ENCODE data around the gene DDA1.
A peak's percentile ranks its signal among the peaks of the same experiment; 100 is the strongest.

The DDA1 gene

DNA sequence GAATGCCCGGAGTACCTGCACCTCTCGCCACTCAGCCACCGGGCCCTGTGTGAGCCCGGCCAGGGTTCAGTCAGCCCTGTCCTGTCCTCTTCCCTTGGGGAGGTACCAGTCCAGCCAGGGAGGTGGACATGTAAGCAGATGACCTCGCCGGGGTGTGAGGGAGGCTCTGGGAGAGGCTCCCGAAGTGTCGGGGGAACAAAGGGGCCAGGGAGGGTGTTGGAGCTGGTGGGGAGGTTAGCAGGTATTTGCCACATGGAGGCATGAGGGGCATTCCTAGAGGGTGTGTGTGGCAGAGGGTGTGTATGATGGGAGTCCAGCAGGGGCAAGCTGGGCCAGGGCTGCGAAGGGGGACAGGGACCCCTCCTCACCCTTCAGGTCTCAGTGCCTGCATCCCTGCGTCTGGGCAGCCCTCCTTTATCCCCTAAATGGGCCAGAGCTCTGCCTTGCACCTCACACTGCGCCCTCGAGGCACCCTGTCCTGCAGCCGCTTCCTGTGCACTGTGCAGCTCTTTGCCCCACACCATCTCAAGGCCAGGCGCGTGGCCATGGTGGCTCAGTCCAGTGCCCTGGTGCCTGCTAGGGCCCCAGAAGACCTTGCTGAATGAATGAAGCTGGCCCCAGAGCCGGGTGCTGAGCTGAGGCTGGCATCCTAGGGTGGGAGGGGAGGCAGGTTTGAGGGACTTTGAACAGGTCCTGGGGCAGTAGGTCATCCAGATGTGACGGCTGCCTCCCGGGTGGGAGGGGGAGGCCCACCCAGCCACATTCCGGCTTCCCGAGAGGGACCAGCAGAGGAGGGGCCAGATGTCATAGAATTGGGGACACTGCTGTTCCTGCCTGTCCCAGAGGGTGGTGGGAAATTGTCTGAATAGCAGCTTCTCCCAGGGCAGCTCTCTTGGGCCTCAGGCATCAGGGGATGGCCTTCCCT lies 3.1 kb downstream of the DDA1 start:
- DNase-seq, result no peak

- no peak for DNase-seq
Observed at GRCh38 chr19:17314007-17314593, 4.7 kb downstream of the DDA1 start.

- DNase-seq, result no peak
Observed at GRCh38 chr19:17318966-17319365, 9.6 kb downstream of the DDA1 start.

DNA sequence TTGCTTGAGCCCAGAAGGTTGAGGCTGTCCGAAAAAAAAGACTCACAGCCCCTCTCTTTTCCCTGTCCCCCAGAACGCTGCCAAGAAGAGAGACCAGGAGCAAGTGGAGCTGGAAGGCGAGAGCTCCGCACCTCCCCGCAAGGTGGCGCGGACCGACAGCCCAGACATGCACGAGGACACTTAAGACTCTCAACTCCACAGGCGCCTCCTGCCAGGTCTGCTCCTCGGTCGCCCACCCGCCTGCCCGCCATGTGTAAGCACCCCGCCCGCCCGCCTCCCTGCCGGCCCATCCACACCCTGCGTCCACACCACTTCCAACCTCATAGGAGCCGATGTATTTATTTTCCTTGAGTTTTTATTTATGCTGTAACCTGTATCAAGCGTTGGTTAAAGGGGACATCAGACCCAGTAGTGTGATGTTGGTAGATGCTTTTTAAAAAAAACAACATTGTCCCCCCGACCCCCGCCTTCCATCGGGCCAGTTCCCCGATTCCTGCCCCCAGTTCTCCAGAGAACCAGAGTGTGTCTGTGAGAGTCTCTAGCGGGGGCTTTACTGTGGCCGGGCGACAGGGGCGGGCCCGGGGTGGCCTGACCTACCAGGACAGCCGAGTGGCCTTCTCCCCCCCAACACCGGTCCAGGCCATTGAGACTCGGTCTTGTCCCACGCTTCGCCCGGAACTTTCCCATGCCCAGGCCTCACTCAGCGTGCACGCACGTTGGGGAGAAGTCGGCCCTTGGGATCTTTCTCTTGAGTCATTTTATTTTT lies 10.3 kb downstream of the DDA1 start:
- DNase-seq, result no peak

DNA sequence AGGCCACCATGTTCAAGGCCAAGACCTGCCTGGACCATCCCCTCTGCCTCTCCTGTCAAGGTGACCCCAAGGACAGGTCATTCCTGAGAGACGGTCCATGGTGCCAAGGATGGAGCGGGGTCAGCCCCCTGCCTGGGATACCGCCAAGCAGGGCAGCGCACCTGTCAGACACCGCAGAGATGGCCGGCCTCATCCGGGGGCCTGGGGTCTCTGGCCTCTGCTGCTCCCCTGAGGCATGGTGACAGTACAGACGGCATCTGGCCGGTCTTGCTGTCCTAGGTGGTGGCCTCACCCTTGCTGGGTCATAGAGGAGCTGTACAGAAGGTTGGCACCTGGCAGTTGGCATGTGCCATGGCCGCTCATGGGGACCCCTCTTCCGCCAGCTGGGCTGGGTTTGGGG lies 11.1 kb downstream of the DDA1 start:
- no peak for DNase-seq

DNA sequence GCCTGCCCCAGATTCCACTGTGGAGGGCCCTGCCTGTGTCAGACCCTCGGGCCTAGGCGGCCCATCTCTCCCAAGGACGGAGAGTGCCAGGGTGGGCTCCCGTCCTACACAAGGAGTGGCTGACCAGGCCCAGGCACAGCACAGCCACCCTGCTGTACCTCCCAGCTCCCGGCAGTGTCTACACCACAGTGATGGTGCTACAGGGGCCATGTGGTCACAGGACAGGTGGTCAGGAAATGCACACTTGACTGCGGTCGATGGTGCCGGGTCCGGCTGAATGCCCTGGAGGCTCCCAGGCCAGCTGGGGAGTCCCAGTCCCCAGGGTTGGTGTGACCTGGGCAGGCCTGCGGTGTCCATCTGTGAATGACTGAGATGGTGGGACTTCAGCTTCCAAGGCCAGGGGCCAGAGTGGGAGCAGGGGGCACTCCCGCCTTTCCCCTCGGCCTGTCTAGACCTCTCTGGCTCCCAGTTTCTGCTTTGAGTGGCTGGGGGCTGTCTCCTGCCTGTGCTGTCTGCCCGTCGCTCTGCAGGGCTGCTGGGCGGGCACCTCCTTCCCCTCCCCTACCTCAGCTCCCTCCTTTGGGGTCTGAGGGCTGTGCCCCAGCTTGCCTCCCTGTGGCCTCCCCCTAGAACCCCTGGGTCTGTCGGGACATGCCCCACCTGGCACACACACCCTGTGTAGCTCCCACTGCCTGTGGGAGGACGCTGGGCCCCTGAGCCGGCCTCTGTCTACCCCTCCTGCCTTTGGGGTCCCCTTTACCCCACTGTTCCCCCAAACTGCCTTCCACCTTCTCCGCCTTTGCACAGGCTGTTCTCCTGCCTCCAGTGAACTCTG lies 12.5 kb downstream of the DDA1 start:
- DNase-seq, result no peak

DNA sequence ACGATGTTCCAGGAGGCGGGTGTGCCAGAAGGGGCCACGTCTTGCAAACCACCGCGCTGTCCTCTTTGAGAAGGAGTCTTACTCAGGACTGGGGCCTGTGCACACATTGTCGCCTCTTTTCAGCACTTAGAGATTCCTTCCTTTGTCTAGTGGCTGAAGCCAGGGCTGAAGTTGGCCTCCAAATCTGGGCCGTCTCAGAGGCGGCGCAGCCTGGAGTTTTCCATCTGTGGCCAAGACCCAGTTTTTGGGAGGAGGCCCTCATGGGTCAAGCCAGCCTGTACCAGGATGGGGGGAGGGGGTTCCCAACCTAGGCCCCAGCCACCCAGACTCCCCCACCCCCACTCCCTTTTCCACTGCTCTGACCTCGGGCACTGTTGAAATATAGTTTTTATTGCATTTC lies 13.5 kb downstream of the DDA1 start:
- DNase-seq, result no peak

- DNase-seq, result no peak
Observed at GRCh38 chr19:17323300-17323963, 14.1 kb downstream of the DDA1 start.

DNA sequence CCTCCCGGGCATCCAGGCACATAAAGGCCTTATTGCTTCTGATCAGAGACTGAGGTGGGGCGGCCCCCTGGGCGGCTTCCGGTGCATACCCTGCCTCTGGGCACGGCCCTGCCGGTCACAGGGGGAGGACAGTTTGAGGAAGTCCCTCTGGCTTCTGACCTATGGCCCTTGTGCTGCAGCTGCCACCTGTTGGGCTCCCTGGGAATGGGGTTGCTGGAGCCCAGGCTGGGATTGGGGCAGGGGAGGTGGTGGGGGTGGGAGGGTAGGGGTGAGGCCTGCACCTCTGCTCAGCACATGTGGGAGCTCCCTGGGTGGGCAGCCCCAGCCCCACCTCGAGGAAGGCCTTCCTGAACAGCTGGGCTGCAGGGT lies 14.6 kb downstream of the DDA1 start:
- no peak for DNase-seq

- no peak for DNase-seq
Observed at GRCh38 chr19:17324357-17325114, 15.2 kb downstream of the DDA1 start.

DNA sequence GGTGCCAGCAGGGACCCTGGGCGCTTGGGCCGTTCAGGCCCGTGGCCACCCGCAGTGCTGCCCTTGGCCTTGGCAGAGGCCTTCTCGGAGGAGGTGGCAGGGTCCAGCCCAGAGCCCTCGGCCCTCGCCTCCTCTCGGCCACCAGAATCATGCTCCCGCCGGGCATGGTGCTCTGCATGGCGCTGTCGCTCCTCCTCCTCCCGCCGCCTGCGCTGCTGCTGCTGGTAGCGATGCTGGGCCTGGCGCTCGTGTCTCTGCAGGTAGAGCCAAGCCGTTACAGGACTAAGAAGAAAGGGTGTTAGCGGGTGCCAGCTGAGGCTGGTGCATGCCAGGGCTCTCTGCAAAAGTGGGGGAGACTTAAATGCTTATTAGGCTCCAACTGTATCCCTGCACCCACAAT lies 15.8 kb downstream of the DDA1 start:
- no peak for DNase-seq

- no peak for DNase-seq
Observed at GRCh38 chr19:17325881-17326594, 16.7 kb downstream of the DDA1 start.

GRCh38 chr19:17326595-17326966 lies 17.2 kb downstream of the DDA1 start:
- no peak for DNase-seq

DNA sequence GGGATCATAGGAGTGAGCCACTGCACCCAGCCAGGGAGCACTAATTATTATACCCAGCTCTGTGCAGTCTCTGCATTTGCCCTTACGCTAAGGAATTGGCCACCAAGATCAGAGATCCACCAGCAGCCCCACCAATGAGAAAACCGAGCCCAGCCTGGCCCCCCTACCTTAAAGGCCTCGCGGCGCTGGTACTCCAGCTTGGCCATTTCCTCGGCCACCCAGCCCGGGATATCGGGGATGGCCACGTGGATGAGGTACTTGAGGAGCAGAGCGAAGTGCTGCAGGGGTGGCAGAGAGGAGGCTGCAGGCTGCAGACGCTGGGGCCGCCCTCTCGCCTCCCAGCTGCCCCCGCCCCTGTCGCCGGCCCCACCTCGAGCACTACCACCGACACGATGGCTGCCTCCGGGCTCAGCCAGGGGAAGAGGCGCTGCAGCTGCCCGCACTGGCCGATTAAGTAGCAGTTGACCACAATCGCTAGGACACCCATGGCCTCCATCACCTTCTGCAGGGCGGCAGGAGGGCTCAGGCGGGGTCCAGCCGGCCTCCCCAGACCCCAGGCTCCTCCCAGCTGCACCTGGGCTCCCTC lies 17.8 kb downstream of the DDA1 start:
- DNase-seq, result no peak

GRCh38 chr19:17327654-17328516 lies 18.5 kb downstream of the DDA1 start:
- DNase-seq, result peak; percentile 44

DNA sequence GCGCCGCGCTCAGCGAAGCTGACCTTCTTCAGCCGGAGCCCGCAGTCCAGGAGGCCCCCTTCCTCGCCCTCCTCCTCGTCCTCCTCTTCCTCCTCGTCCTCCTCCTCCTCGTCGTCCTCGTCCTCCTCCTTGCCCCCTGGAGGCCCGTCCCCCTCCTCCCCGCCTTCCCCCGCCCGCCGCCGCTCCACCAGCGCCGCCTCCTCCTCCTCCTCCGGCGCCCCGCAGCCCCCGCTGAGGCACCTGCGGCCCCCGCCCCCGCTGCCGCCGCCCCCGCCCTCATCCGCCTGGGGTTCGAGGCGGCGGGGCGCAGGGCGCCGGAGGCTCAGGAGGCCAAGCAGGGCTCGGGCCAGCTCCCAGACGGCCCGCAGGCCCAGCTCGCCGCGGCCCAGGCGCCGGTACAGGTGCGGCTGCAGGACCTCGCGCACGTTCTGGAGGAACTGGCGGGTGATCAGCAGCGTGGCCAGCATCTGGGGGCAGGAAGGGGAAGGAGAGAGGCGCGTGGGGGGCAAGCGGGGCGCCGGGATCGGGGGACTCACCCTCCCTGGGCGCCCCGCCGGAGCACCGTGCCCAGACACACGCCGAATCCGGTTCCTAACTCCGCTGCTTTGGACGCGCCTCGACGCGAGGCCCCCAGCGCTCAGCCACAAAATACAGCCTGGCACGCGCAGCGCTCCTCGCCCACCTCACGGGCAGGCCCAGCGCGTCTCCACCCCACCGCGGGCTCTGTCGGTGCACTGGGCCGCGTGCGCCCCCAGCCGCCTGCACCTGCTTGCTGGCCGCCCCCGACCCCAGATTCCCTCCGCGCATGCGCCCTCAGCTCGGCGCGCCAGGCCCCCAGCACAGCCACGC lies 19.4 kb downstream of the DDA1 start:
- DNase-seq, result no peak

DNA sequence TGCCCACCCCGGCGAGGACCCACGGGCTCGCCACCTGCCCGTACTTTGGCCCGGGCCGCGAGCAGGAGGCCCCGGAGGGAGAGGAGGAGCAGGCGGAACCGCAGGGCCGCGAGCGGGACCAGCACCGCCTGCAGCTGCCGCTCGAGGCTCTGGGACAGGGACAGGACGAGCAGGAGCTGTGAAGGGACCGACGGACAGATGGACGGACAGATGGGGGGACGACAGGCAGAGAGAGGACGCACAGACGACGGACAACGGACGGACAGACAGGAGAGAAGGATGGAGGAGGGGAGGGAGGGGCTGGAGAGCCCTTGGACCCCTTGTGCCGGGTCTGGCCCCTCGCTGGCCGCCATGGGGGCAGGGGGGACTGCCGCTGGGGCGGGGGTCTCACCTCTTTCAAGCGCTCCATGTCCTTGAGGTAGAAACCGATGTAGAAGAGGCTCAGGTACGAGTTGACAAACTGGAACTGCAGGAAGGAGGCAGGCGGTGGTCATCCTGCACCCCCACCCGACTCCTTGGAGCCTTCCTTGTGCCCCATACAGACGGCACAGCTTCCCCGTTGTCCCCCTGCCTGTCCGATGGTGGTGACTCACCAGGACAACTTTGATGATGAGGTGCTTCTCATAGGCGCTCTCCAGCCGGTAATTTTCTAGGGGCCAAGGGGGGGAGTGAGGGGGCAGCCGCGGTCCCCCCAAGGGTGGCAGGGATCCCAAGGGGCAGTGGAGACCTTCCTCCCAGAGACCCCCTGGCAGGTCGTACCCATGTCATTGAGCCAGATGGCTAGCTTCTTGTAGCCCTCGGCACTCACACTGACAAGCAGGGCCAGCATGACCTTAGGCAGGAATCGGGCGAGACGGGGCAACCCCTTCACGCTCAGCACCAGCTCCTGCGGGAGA lies 20.3 kb downstream of the DDA1 start:
- no peak for DNase-seq
